Calu3 (cell line): Measurements from ENCODE around the gene STAP2. TPM values are rescaled to one million over a fixed set of nuclear protein-coding genes. Genes with fewer than 3 reads are reported as not detected.
A peak's percentile ranks its signal among the peaks of the same experiment; 100 is the strongest.

Experiments
- BruUV-seq: library from RNA; stranded (reverse); fragments of 400-500 nt; replicated peaks from 2 replicates; lab custom pipeline; 2021; lab: Mats Ljungman, UMichigan
- CTCF ChIA-PET: fragments of 300-600 bp; sonication (Branson Sonifier 250); formaldehyde crosslinking; loops from one replicate; lab custom pipeline; 2022; ENCODE audit warnings: antibody characterized with exemption; lab: Charles Lee
- DNase-seq: peaks from one replicate; pipeline ENCODE4 v3.0.0; 2022
- H3K27ac Mint-ChIP-seq: one replicate; pipeline ENCODE4 v1.8.0; 2022; ENCODE audit warnings: mixed read lengths; ENCODE audit not compliant: unreplicated experiment
- H3K27me3 Mint-ChIP-seq: one replicate; pipeline ENCODE4 v1.8.0; 2022; ENCODE audit warnings: mixed read lengths; ENCODE audit not compliant: unreplicated experiment
- H3K36me3 Mint-ChIP-seq: one replicate; pipeline ENCODE4 v1.8.0; 2022; ENCODE audit warnings: mild to moderate bottlenecking, moderate library complexity, mixed read lengths; ENCODE audit not compliant: insufficient read depth, unreplicated experiment
- H3K4me1 Mint-ChIP-seq: one replicate; pipeline ENCODE4 v1.8.0; 2022; ENCODE audit warnings: mild to moderate bottlenecking, low read depth, mixed read lengths; ENCODE audit not compliant: unreplicated experiment
- H3K4me3 Mint-ChIP-seq: one replicate; pipeline ENCODE4 v1.8.0; 2022; ENCODE audit warnings: mild to moderate bottlenecking, low read depth, moderate library complexity, mixed read lengths; ENCODE audit not compliant: unreplicated experiment
- H3K9me3 Mint-ChIP-seq: one replicate; pipeline ENCODE4 v1.8.0; 2022; ENCODE audit warnings: low read depth, mixed read lengths; ENCODE audit not compliant: unreplicated experiment
- intact Hi-C: fragments of 100-400 bp; cut with micrococcal nuclease; formaldehyde crosslinking; loops from one replicate; pipeline ENCODE4 v1.10.0; 2022; ENCODE audit not compliant: unreplicated experiment
- total RNA-seq: library from RNA; stranded (reverse); gene quantifications from 2 replicates; pipeline ENCODE4 v1.2.3, GENCODE V29; 2022
- TF ChIP-seq, protein P1 (sequence below): fragments of 200-600 bp; IDR thresholded peaks from one replicate; pipeline ENCODE4 v1.8.0; 2022; ENCODE audit warnings: antibody characterized with exemption; ENCODE audit not compliant: unreplicated experiment

STAP2 gene
- total RNA-seq, 1 experiment from 2014 or later: 28.7 TPM

- TF ChIP-seq, protein P1, sequence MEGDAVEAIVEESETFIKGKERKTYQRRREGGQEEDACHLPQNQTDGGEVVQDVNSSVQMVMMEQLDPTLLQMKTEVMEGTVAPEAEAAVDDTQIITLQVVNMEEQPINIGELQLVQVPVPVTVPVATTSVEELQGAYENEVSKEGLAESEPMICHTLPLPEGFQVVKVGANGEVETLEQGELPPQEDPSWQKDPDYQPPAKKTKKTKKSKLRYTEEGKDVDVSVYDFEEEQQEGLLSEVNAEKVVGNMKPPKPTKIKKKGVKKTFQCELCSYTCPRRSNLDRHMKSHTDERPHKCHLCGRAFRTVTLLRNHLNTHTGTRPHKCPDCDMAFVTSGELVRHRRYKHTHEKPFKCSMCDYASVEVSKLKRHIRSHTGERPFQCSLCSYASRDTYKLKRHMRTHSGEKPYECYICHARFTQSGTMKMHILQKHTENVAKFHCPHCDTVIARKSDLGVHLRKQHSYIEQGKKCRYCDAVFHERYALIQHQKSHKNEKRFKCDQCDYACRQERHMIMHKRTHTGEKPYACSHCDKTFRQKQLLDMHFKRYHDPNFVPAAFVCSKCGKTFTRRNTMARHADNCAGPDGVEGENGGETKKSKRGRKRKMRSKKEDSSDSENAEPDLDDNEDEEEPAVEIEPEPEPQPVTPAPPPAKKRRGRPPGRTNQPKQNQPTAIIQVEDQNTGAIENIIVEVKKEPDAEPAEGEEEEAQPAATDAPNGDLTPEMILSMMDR: no peak
- H3K36me3 Mint-ChIP-seq: peaks cover 14% of the 10 kb centered on the region
- intact Hi-C loops: no loop called here
- H3K27me3 Mint-ChIP-seq: no peaks in the 10 kb centered on the region
- no peak overlapping the region for H3K27ac Mint-ChIP-seq
- H3K9me3 Mint-ChIP-seq: no peaks in the 10 kb centered on the region
- no TSS peak for BruUV-seq
- DNase-seq: no peak
- H3K4me3 Mint-ChIP-seq: no peak overlapping the region
- CTCF ChIA-PET: no interaction called here
- no peaks in the 10 kb centered on the region for H3K4me1 Mint-ChIP-seq
Observed at GRCh38 chr19:4354897-4355296, 16.3 kb upstream of the STAP2 start.

DNA sequence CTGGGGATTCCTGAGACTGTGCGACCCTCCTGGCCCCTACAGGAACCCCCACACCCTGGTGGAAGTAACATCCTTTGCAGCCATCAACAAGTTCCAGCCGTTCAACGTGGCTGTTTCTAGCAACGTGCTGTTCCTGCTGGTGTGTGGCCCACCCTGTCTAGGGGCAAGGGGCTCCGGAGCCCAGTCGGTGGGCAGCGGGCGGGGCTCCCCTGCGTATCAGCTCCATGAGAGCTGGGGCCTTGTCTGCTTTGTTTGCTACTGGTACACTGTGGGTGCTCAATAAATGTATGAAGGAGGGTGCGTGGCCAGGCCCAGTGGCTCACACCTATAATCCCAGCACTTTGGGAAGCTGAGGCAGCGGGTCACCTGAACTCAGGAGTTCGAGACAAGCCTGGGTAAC lies 15.7 kb upstream of the STAP2 start:
- H3K36me3 Mint-ChIP-seq: peaks cover 14% of the 10 kb centered on the region
- no peak overlapping the region for H3K27ac Mint-ChIP-seq
- no peaks in the 10 kb centered on the region for H3K9me3 Mint-ChIP-seq
- H3K4me3 Mint-ChIP-seq: no peak overlapping the region
- no peaks in the 10 kb centered on the region for H3K4me1 Mint-ChIP-seq
- H3K27me3 Mint-ChIP-seq: no peaks in the 10 kb centered on the region
- TF ChIP-seq, protein P1: no peak
- no TSS peak for BruUV-seq
- DNase-seq: no peak
- intact Hi-C loops: no loop called here
- CTCF ChIA-PET: no interaction called here

DNA sequence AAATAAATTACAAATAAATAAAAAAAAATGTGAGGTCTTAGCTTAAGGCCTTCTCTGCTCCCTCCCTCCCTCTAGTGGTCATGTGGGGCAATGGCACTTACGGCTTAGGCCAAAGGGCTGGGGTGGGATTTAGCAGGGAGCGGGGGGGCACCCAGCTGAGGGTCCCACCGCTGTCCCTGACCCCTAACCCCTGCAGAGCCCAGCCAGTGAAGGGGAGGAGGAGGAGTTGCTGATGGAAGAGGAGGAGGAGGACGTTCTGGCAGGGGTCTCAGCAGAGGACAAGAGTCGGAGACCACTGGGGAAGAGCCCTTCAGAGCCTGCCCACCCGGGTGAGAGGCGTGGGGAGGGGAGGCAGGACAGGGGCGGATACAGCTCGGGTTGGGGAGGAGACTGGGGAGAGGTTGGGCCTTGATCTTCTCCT lies 14.1 kb upstream of the STAP2 start:
- DNase-seq: peak; percentile 59
- Mint-ChIP-seq H3K27ac (no peak overlapping the region), H3K27me3 (no peaks in the 10 kb centered on the region), H3K9me3 (no peaks in the 10 kb centered on the region), H3K4me3 (no peak overlapping the region), H3K4me1 (no peaks in the 10 kb centered on the region), H3K36me3 (peaks cover 9% of the 10 kb centered on the region)
- TF ChIP-seq, protein P1: peak; percentile 68
- CTCF ChIA-PET: interaction anchor here (0.6 to 2.0 kb wide), 13 partner anchors 10 to 1054 kb away, joined by 3 to 39 read pairs (median 4); partner anchors contain the start of genes CHAF1A and MPND
- intact Hi-C loops: loop anchor here (2.0 kb wide), 1 partner anchor 86 kb away; no protein-coding TSS in a partner anchor
- no TSS peak for BruUV-seq

GRCh38 chr19:4350726-4351125 lies 12.1 kb upstream of the STAP2 start:
- Mint-ChIP-seq H3K4me3 (no peak overlapping the region), H3K36me3 (peaks cover 9% of the 10 kb centered on the region), H3K27me3 (no peaks in the 10 kb centered on the region), H3K9me3 (no peaks in the 10 kb centered on the region), H3K27ac (no peak overlapping the region), H3K4me1 (no peaks in the 10 kb centered on the region)
- intact Hi-C loops: no loop called here
- TF ChIP-seq, protein P1: no peak
- CTCF ChIA-PET: no interaction called here
- BruUV-seq: no TSS peak
- no peak for DNase-seq
